Panc1 (cell line): ENCODE measurements around the gene CCND3. TPM values are rescaled to one million over a fixed set of nuclear protein-coding genes. Genes with fewer than 3 reads are reported as not detected.

Source experiments
- ATAC-seq: fragments of 200-7000 bp; cut with Tn5 transposase; 2 replicates; pipeline ENCODE4 v1.9.1; 2020; ENCODE audit warnings: mild to moderate bottlenecking, moderate library complexity
- BruUV-seq: library from RNA; stranded (reverse); fragments of 400-500 nt; replicated peaks from 2 replicates; lab custom pipeline; 2021; lab: Mats Ljungman, UMichigan
- CTCF ChIA-PET: fragments of 300-600 bp; sonication (Branson Sonifier 250); formaldehyde crosslinking; loops from one replicate; lab custom pipeline; 2022; ENCODE audit warnings: antibody characterized with exemption; lab: Charles Lee
- POLR2A ChIA-PET: fragments of 300-600 bp; sonication (Branson Sonifier 250); formaldehyde crosslinking; loops from one replicate; lab custom pipeline; 2022; ENCODE audit warnings: antibody characterized with exemption; lab: Charles Lee
- DNase-seq: peaks from one replicate; pipeline ENCODE4 v3.0.0-alpha.2; 2010; ENCODE audit warnings: low read depth, low spot score
- H3K27ac ChIP-seq: 2 replicates; pipeline ENCODE4 v1.5.1; 2011; ENCODE audit warnings: mild to moderate bottlenecking, low read length, inconsistent platforms
- H3K27me3 ChIP-seq: fragments of 200-500 bp; sonication (Bioruptor generic); 2 replicates; pipeline ENCODE4 v1.6.0; 2014; ENCODE audit warnings: low read length, inconsistent platforms; ENCODE audit not compliant: control insufficient read depth, insufficient read depth
- H3K36me3 ChIP-seq: fragments of 200-500 bp; sonication (Bioruptor generic); 2 replicates; pipeline ENCODE4 v1.5.1; 2014; ENCODE audit warnings: inconsistent platforms, mild to moderate bottlenecking, low read length, moderate library complexity; ENCODE audit not compliant: control insufficient read depth, insufficient read depth
- H3K4me1 ChIP-seq: 2 replicates; pipeline ENCODE4 v1.5.1; 2011; ENCODE audit warnings: inconsistent platforms, mild to moderate bottlenecking, low read length, moderate library complexity; ENCODE audit not compliant: control insufficient read depth, insufficient read depth
- H3K4me3 ChIP-seq, 2 experiments: 2 replicates each; pipeline ENCODE4 v1.5.1; 2011 to 2012; ENCODE audit warnings: low read depth in 2 of 2, low read length in 2 of 2, mild to moderate bottlenecking in 2 of 2, inconsistent platforms in 1 of 2, moderate library complexity in 1 of 2
- H3K9me3 ChIP-seq: fragments of 200-500 bp; sonication (Bioruptor generic); 2 replicates; pipeline ENCODE4 v1.5.1; 2014; ENCODE audit warnings: low read depth, mild to moderate bottlenecking, inconsistent platforms, low read length, moderate library complexity; ENCODE audit not compliant: control insufficient read depth, insufficient read depth
- CTCF ChIP-seq: fragments of 450-650 bp; IDR thresholded peaks from 2 replicates; pipeline ENCODE4 v1.5.1; 2017; ENCODE audit warnings: mild to moderate bottlenecking
- POLR2AphosphoS5 ChIP-seq: IDR thresholded peaks from 2 replicates; pipeline ENCODE4 v1.6.1; 2012; ENCODE audit warnings: mild to moderate bottlenecking, low read depth, low read length, moderate library complexity
- REST ChIP-seq, 2 experiments: IDR thresholded peaks; 2 replicates each; pipeline ENCODE4 v1.6.1; 2011 to 2012; ENCODE audit warnings: low read depth in 2 of 2, control low read depth in 1 of 2, low read length in 1 of 2, mild to moderate bottlenecking in 1 of 2, moderate library complexity in 1 of 2; ENCODE audit not compliant: insufficient read depth in 1 of 2
- SIN3A ChIP-seq: IDR thresholded peaks from 2 replicates; pipeline ENCODE4 v1.6.1; 2012; ENCODE audit warnings: low read depth, mild to moderate bottlenecking, low read length, moderate library complexity, borderline replicate concordance; ENCODE audit not compliant: insufficient read depth
- TCF7L2 ChIP-seq: IDR thresholded peaks from 2 replicates; pipeline ENCODE4 v1.6.1; 2011; ENCODE audit warnings: mild to moderate bottlenecking, low read depth, low read length, inconsistent platforms
- in situ Hi-C: cut with HindIII; loops from 2 replicates; pipeline ENCODE4 v1.10.0; 2016; ENCODE audit warnings: low sequenced_read_pairs, low pct_unique_long_range_greater_than_20kb
- intact Hi-C: fragments of 100-400 bp; cut with micrococcal nuclease; formaldehyde crosslinking; loops from one replicate; pipeline ENCODE4 v1.10.0; 2022; ENCODE audit not compliant: unreplicated experiment
- total RNA-seq: library from RNA; stranded (reverse); gene quantifications from one replicate; pipeline ENCODE4 v1.2.1, GENCODE V29; 2021; ENCODE audit not compliant: unreplicated experiment

CCND3 gene
- total RNA-seq, 1 experiment from 2014 or later = 36.8 TPM

- peaks cover 24% of the 10 kb centered on the region for H3K36me3 ChIP-seq
- ChIA-PET POLR2A (interaction anchor here (0.6 kb wide), 1 partner anchor 22 kb away, joined by 3 read pairs; no protein-coding TSS in a partner anchor), CTCF (interaction anchor here (1.0 kb wide), 1 partner anchor 11 kb away, joined by 5 read pairs; the partner anchor contains the start of genes BYSL and MED20)
- intact Hi-C loops (no loop called here), in situ Hi-C loops (no loop called here)
- no peak for TF ChIP-seq CTCF
- DNase-seq = no peak
- no peak overlapping the region for H3K27ac ChIP-seq
- no peaks in the 10 kb centered on the region for H3K9me3 ChIP-seq
- H3K4me1 ChIP-seq = peaks cover 21% of the 10 kb centered on the region
- ATAC-seq = no peak
- BruUV-seq = TSS peak; percentile 41
- H3K27me3 ChIP-seq = no peaks in the 10 kb centered on the region
- H3K4me3 ChIP-seq = no peak overlapping the region
Observed at GRCh38 chr6:41932378-41932777, 9.2 kb downstream of the CCND3 start.

GRCh38 chr6:41931792-41932191 is 9.8 kb downstream of the CCND3 start:
- no peak for ATAC-seq
- in situ Hi-C loops = no loop called here
- intact Hi-C loops = no loop called here
- no peak for DNase-seq
- ChIA-PET POLR2A (no interaction called here), CTCF (no interaction called here)
- Histone ChIP-seq H3K4me1 (peaks cover 21% of the 10 kb centered on the region), H3K4me3 (no peak overlapping the region), H3K27ac (no peak overlapping the region), H3K36me3 (peaks cover 28% of the 10 kb centered on the region), H3K27me3 (no peaks in the 10 kb centered on the region), H3K9me3 (no peaks in the 10 kb centered on the region)
- no peak for TF ChIP-seq CTCF
- no peak for TF ChIP-seq SIN3A
- no peak for TF ChIP-seq TCF7L2
- no peak for TF ChIP-seq REST (IDR thresholded peaks at IDR 0.05; ENCODE audit: insufficient read depth in 1 of 2, low read depth in 2 of 2, low read length in 1 of 2)
- TF ChIP-seq POLR2AphosphoS5 = no peak
- no TSS peak for BruUV-seq
